Calu3 (cell line): ENCODE measurements around the gene SGPL1. TPM values are rescaled to one million over a fixed set of nuclear protein-coding genes. Genes with fewer than 3 reads are reported as not detected.

ENCODE experiments used
- BruUV-seq: library from RNA; stranded (reverse); fragments of 400-500 nt; replicated peaks from 2 replicates; lab custom pipeline; 2021; lab: Mats Ljungman, UMichigan
- CTCF ChIA-PET: fragments of 300-600 bp; sonication (Branson Sonifier 250); formaldehyde crosslinking; loops from one replicate; lab custom pipeline; 2022; ENCODE audit warnings: antibody characterized with exemption; lab: Charles Lee
- DNase-seq: peaks from one replicate; pipeline ENCODE4 v3.0.0; 2022
- H3K27ac Mint-ChIP-seq: one replicate; pipeline ENCODE4 v1.8.0; 2022; ENCODE audit warnings: mixed read lengths; ENCODE audit not compliant: unreplicated experiment
- H3K27me3 Mint-ChIP-seq: one replicate; pipeline ENCODE4 v1.8.0; 2022; ENCODE audit warnings: mixed read lengths; ENCODE audit not compliant: unreplicated experiment
- H3K36me3 Mint-ChIP-seq: one replicate; pipeline ENCODE4 v1.8.0; 2022; ENCODE audit warnings: mild to moderate bottlenecking, moderate library complexity, mixed read lengths; ENCODE audit not compliant: insufficient read depth, unreplicated experiment
- H3K4me1 Mint-ChIP-seq: one replicate; pipeline ENCODE4 v1.8.0; 2022; ENCODE audit warnings: mild to moderate bottlenecking, low read depth, mixed read lengths; ENCODE audit not compliant: unreplicated experiment
- H3K4me3 Mint-ChIP-seq: one replicate; pipeline ENCODE4 v1.8.0; 2022; ENCODE audit warnings: mild to moderate bottlenecking, low read depth, moderate library complexity, mixed read lengths; ENCODE audit not compliant: unreplicated experiment
- H3K9me3 Mint-ChIP-seq: one replicate; pipeline ENCODE4 v1.8.0; 2022; ENCODE audit warnings: low read depth, mixed read lengths; ENCODE audit not compliant: unreplicated experiment
- CTCF ChIP-seq: fragments of 200-600 bp; IDR thresholded peaks from one replicate; pipeline ENCODE4 v1.8.0; 2022; ENCODE audit warnings: antibody characterized with exemption; ENCODE audit not compliant: unreplicated experiment
- intact Hi-C: fragments of 100-400 bp; cut with micrococcal nuclease; formaldehyde crosslinking; loops from one replicate; pipeline ENCODE4 v1.10.0; 2022; ENCODE audit not compliant: unreplicated experiment
- total RNA-seq: library from RNA; stranded (reverse); gene quantifications from 2 replicates; pipeline ENCODE4 v1.2.3, GENCODE V29; 2022

The SGPL1 gene
- total RNA-seq, 1 experiment from 2014 or later: 84.6 TPM

DNA sequence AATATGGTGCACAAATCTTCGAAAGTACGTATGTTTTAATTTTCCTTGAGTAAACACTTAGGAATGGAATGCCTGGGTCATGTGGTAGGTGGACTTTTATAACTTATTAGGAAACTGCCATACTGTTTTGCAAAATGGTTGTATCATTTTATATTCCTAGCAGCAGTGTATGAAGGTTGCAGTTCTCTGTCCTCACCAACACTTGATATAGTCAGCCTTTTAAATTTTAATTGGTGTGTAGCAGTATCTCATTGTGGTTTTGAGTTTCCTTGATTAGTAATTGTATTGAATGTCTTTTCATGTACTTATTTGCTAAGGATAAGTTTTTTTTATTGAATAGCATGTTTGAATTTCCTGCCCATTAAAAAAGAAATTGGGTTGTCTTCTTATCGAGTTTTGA, 73.5 kb downstream of the SGPL1 start:
- TF ChIP-seq CTCF: no peak
- Mint-ChIP-seq H3K4me3 (no peak overlapping the region), H3K27me3 (peaks cover 19% of the 10 kb centered on the region), H3K27ac (no peak overlapping the region), H3K36me3 (peaks cover 31% of the 10 kb centered on the region), H3K4me1 (no peaks in the 10 kb centered on the region), H3K9me3 (no peaks in the 10 kb centered on the region)
- no peak for DNase-seq
- no TSS peak for BruUV-seq
- intact Hi-C loops: no loop called here
- CTCF ChIA-PET: no interaction called here

GRCh38 chr10:70890917-70891431, 75.2 kb downstream of the SGPL1 start:
- Mint-ChIP-seq H3K27ac (no peak overlapping the region), H3K4me3 (no peak overlapping the region), H3K27me3 (peaks cover 25% of the 10 kb centered on the region), H3K9me3 (no peaks in the 10 kb centered on the region), H3K4me1 (no peaks in the 10 kb centered on the region), H3K36me3 (peaks cover 18% of the 10 kb centered on the region)
- BruUV-seq: no TSS peak
- no peak for TF ChIP-seq CTCF
- CTCF ChIA-PET: interaction anchor here (0.8 kb wide), 1 partner anchor 100 kb away, joined by 3 read pairs; no protein-coding TSS in a partner anchor
- no peak for DNase-seq
- intact Hi-C loops: no loop called here

GRCh38 chr10:70891627-70892026, 75.9 kb downstream of the SGPL1 start:
- no peak for TF ChIP-seq CTCF
- H3K9me3 Mint-ChIP-seq: no peaks in the 10 kb centered on the region
- BruUV-seq: no TSS peak
- H3K27ac Mint-ChIP-seq: no peak overlapping the region
- peaks cover 18% of the 10 kb centered on the region for H3K36me3 Mint-ChIP-seq
- H3K4me3 Mint-ChIP-seq: no peak overlapping the region
- H3K27me3 Mint-ChIP-seq: peaks cover 25% of the 10 kb centered on the region
- H3K4me1 Mint-ChIP-seq: no peaks in the 10 kb centered on the region
- no peak for DNase-seq
- intact Hi-C loops: no loop called here
- CTCF ChIA-PET: no interaction called here

DNA sequence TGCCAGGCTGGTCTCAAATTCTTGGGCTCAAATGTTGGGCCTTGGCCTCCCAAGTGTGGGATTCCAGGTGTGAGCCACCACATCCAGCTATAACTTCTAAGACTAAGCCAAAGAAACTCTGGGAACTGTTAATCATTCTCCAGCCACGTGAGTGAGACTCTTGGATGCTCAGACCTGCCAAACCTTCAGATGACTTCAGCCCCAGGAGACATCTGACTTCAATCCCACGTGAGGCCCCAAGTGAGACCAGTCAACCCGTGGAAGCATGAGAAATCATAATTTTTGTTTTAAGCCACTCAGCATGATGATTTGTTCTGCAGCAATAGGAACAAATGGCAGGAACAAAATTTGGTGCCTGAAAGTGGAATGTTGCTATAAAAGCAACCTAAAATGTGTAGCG, 76.9 kb downstream of the SGPL1 start:
- no peak for TF ChIP-seq CTCF
- no TSS peak for BruUV-seq
- Mint-ChIP-seq H3K4me3 (no peak overlapping the region), H3K36me3 (peaks cover 12% of the 10 kb centered on the region), H3K27ac (no peak overlapping the region), H3K4me1 (no peaks in the 10 kb centered on the region), H3K27me3 (peaks cover 25% of the 10 kb centered on the region), H3K9me3 (no peaks in the 10 kb centered on the region)
- DNase-seq: no peak
- CTCF ChIA-PET: interaction anchor here (0.7 kb wide), 1 partner anchor 392 kb away, joined by 3 read pairs; no protein-coding TSS in a partner anchor
- intact Hi-C loops: no loop called here
